Sciatic nerve (tissue), 2 donors: Measurements from ENCODE around the gene PHC3. TPM values are rescaled to one million over a fixed set of nuclear protein-coding genes. Genes with fewer than 3 reads are reported as not detected.

Source experiments
- ATAC-seq: fragments of 200-7000 bp; cut with Tn5 transposase; one replicate; pipeline ENCODE4 v1.9.1; 2020; ENCODE audit warnings: mild to moderate bottlenecking, moderate library complexity
- DNase-seq: peaks from one replicate; pipeline ENCODE4 v3.0.0-alpha.2; 2020; ENCODE audit warnings: low spot score
- intact Hi-C: fragments of 100-400 bp; cut with DNase I; formaldehyde crosslinking; loops from one replicate; pipeline ENCODE4 v1.14.2; 2022
- total RNA-seq: library from RNA; stranded (reverse); fragmentation: NEBNext Ultra II Directional; extraction: Animal tissue kit (Norgen Biotek cat#: 25700); gene quantifications from one replicate; pipeline ENCODE4 v1.2.1, GENCODE V29; 2021
- donor health status: DM: no; HTN: no; CAD: no.
- donor health status: DM: no; HTN: no; CAD: no.

PHC3 gene
- total RNA-seq, 1 donor from 2014 or later, result 142 TPM

GRCh38 chr3:170090601-170090981, 90.9 kb downstream of the PHC3 start:
- no peak for DNase-seq
- intact Hi-C loops, result no loop called here
- no peak for ATAC-seq

GRCh38 chr3:170089862-170090600, 91.5 kb downstream of the PHC3 start:
- ATAC-seq, result no peak
- intact Hi-C loops, result no loop called here
- no peak for DNase-seq

GRCh38 chr3:170085396-170085795, 96.1 kb downstream of the PHC3 start:
- ATAC-seq (no peak), DNase-seq (no peak)
- intact Hi-C loops, result no loop called here

DNA sequence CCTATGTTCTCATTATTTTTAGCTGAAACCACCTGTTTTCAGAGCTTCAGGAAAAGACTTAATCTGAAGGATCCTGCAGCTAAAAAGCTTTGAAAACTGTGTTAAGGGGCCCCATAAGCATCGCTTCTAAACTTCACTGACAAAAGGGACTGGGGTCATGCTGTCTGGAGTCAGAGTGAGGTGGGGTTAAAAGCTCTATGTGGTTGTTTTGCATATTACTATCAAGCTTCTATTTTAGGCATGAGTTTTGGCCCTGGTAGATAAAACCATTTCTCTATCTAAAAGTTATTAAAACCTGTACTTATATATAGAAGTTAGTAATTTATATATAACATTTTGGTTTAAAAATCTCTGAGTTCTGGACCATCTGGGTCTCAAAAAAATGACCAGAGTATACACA, 98.2 kb downstream of the PHC3 start:
- intact Hi-C loops, result no loop called here
- DNase-seq, result no peak
- ATAC-seq, result no peak

GRCh38 chr3:170081079-170081741, 100.3 kb downstream of the PHC3 start:
- intact Hi-C loops, result no loop called here
- ATAC-seq, result no peak
- no peak for DNase-seq

- DNase-seq (no peak), ATAC-seq (no peak)
- intact Hi-C loops, result no loop called here
Observed at GRCh38 chr3:170080605-170081004, 100.9 kb downstream of the PHC3 start.

GRCh38 chr3:170079536-170080165, 101.9 kb downstream of the PHC3 start:
- no peak for DNase-seq
- intact Hi-C loops, result no loop called here
- no peak for ATAC-seq

GRCh38 chr3:170078620-170079281, 102.8 kb downstream of the PHC3 start:
- intact Hi-C loops, result no loop called here
- ATAC-seq (no peak), DNase-seq (no peak)

- no peak for ATAC-seq
- intact Hi-C loops, result no loop called here
- no peak for DNase-seq
Observed at GRCh38 chr3:170077361-170077760, 104.2 kb downstream of the PHC3 start.

- no peak for DNase-seq
- no peak for ATAC-seq
- intact Hi-C loops, result no loop called here
Observed at GRCh38 chr3:170076715-170077238, 104.8 kb downstream of the PHC3 start.

DNA sequence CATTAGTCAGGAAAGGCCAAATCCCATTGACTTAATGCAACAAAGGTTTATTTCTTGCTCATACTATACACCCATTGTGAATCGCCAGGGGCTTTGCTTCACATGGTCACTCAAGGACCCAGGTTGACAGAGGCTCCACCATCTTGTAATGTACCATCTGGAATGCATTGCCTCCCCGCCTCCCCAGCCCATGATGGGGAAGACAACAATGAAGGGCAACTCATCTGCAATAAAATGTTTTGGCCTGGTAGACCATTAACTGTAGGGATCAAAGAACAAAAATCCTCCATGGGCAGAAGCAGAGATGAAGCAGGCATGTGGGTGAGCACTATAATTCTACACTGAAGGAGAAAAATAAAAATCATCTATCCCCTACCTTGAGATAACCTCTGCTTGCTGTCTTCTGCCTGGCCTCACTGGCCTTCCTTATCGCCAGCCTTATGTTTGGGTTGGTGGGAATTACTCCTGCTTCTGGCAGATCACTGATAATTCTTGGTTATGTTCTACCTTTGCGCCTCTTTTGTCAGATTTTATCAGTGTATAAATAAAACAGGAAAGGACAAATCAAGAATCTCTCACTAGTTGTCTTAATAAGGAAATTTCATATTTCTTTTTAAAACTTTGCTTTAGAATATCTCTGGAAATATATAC, 106.0 kb downstream of the PHC3 start:
- ATAC-seq, result no peak
- no peak for DNase-seq
- intact Hi-C loops, result no loop called here

DNA sequence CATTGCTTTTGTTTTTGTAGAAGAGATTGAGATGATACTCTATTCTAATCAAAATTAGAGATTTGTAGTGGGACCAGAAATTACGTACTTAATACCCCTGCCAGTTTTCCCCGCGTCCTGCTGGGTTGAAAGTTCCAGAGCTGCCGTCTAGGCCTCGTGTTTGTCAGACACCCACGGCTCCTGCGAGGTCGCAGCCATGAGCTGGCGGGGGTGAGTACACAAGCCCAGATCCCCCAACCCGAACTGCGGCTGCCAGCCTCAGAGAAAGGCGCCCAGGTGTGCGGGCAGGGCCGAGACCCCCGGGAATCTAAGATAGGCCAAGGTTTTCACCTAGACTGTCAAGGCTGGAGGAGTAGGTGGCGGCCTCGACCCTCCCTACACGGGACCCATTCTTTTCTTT, 117.4 kb downstream of the PHC3 start:
- DNase-seq, result no peak
- intact Hi-C loops, result no loop called here
- no peak for ATAC-seq

GRCh38 chr3:170063691-170064090, 117.8 kb downstream of the PHC3 start:
- intact Hi-C loops, result no loop called here
- DNase-seq, result no peak

GRCh38 chr3:170062769-170063168, 118.8 kb downstream of the PHC3 start:
- intact Hi-C loops, result no loop called here
- DNase-seq (no peak), ATAC-seq (no peak)

More at GRCh38 chr3:170063691-170064090, 117.8 kb downstream of the PHC3 start:
- no peak for ATAC-seq

- no peak for ATAC-seq
- no peak for DNase-seq
- intact Hi-C loops, result no loop called here
Observed at GRCh38 chr3:170062068-170062467, 119.5 kb downstream of the PHC3 start.

DNA sequence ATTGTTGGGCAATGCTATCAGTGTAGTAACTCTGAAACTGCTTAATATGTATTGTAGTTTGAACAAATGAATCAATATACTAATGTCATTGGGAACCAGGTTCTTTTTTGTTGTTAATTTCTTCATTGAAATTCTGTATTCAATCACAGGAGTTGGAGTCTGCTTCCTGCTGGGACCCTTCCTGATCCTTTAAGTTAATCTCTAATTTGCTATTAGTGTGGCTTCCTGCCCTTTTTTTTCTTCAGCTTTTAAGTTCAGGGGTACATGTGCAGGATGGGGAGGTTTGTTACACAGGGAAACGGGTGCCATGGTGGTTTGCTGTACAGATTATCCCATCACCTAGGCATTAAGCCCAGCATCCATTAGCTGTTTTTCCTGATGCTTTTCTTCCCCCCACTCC, 122.1 kb downstream of the PHC3 start:
- intact Hi-C loops, result no loop called here
- DNase-seq, result no peak
- no peak for ATAC-seq

- DNase-seq (no peak), ATAC-seq (no peak)
- intact Hi-C loops, result no loop called here
Observed at GRCh38 chr3:170058127-170058526, 123.4 kb downstream of the PHC3 start.

DNA sequence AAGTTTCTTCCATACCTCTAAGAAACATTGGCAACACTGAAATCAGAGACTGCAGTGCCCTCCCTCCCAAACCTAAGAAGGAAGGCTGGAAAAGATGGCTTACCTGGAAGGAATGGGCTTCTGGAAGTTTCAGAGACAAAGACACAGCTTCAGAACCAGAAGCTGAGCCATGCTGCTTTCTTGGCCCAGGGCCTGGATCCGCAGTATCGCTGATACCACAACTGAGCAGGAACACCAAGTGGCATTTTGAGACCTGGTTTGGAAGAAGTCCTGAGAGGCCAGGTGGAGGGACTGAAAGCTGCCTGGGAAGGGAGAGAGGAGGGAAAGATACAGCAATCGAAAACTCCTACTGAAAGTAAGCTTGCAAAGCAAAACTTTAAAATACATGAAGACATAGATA, 124.0 kb downstream of the PHC3 start:
- no peak for ATAC-seq

More for the DNA sequence above, 124.0 kb downstream of the PHC3 start:
- intact Hi-C loops, result no loop called here
- DNase-seq, result no peak
